Measurements from ENCODE around the gene ZC3H4. TPM values are rescaled to one million over a fixed set of nuclear protein-coding genes. Genes with fewer than 3 reads are reported as not detected.

The ZC3H4 gene
- total and polyA plus RNA-seq, 9 of the 15 experiments (the other 6 are each of a cell fraction or from before 2014, with no cell fraction given) = 2.2 to 75.6 (median 18.3) TPM

GRCh38 chr19:47066376-47067214, 47.0 kb downstream of the ZC3H4 start:
- TF ChIP-seq CTCFL (IDR thresholded peaks at IDR 0.05; ENCODE audit: borderline replicate concordance, insufficient read depth, low read depth, low read length, poor library complexity, severe bottlenecking) (no peak), POLR2G (IDR thresholded peaks at IDR 0.05; ENCODE audit: low read depth, low read length) (peak; percentile 54)
- ATAC-seq (no peak), DNase-seq (ENCODE audit: extremely low read depth in 1 of 4, low spot score in 3 of 4) (no peak), FAIRE-seq (no peak)
- H3K79me2 ChIP-seq (ENCODE audit: control insufficient read depth, insufficient read depth, low read length) = no peaks in the 10 kb centered on the region
- no peak overlapping the region for H3K27ac ChIP-seq (ENCODE audit: extremely low read depth, low read depth, low read length)
- H2AFZ ChIP-seq (ENCODE audit: low read depth, low read length) = no peak overlapping the region
- 98% methylated on average over 23 of the region's 61 CpGs for WGBS (ENCODE audit: insufficient coverage, low coverage, missing lambda C conversion rate)
- in situ Hi-C loops (cut with MboI) = no loop called here
- no peaks in the 10 kb centered on the region for H3K9me3 ChIP-seq (replicated peaks; ENCODE audit: control insufficient read depth, insufficient read depth, low read depth, low read length)
- no peaks in the 10 kb centered on the region for H3K9me1 ChIP-seq (ENCODE audit: control insufficient read depth, insufficient read depth, low read length)
- ChIA-PET POLR2A (interaction anchor here (1.5 kb wide), 1 partner anchor 47 kb away, joined by 8 read pairs; the partner anchor contains the start of gene ZC3H4), CTCF (ENCODE audit: low intra/inter-chr PET ratio) (no interaction called here)
- no peak overlapping the region for H3K9ac ChIP-seq (ENCODE audit: insufficient read depth in 1 of 2, low read depth in 2 of 2, low read length in 2 of 2)
- H3K4me1 ChIP-seq (replicated peaks in 1 of 2; ENCODE audit: control insufficient read depth in 2 of 2, insufficient read depth in 2 of 2, low read length in 2 of 2) = peaks cover 0 to 19% of the 10 kb centered on the region in 2 experiments; a peak in 1 of 5 replicates
- no peak overlapping the region for H3K4me3 ChIP-seq
- no peaks in the 10 kb centered on the region for H3K27me3 ChIP-seq (ENCODE audit: control insufficient read depth in 2 of 2, insufficient read depth in 2 of 2, low read length in 2 of 2)
- 0 out of 2 replicates have a peak, but pooled peaks cover 3% of the 10 kb centered on the region for H4K20me1 ChIP-seq (replicated peaks; ENCODE audit: control insufficient read depth, insufficient read depth, low read length)
- intact Hi-C loops (cut with micrococcal nuclease) = loop anchor here (10.0 kb wide), 1 partner anchor 52 kb away; the partner anchor contains the start of gene NPAS1
- no peak overlapping the region for H3K4me2 ChIP-seq (ENCODE audit: insufficient read depth, low read length)
- peaks cover 70% of the 10 kb centered on the region; the same call in 2 of the 3 replicates for H3K36me3 ChIP-seq (ENCODE audit: control insufficient read depth, insufficient read depth, low read length)
- no TSS peak for BruUV-seq (replicated peaks)
